H1 (cell line): ENCODE data around the gene SPTBN1. TPM values are rescaled to one million over a fixed set of nuclear protein-coding genes. Genes with fewer than 3 reads are reported as not detected.

Experiments used
- CTCF ChIA-PET: fragments of 300-600 bp; sonication (Branson Sonifier 250); formaldehyde crosslinking; loops from one replicate; lab custom pipeline; 2021; ENCODE audit not compliant: partially characterized antibody; lab: Charles Lee
- POLR2A ChIA-PET: fragments of 300-600 bp; sonication (Branson Sonifier 250); formaldehyde crosslinking; loops from one replicate; lab custom pipeline; 2021; ENCODE audit warnings: inconsistent platforms; ENCODE audit not compliant: partially characterized antibody; lab: Charles Lee
- DNase-seq, 2 experiments: peaks; one replicate each; pipeline versions ENCODE4 v3.0.0 to v3.0.0-alpha.2; 2010 to 2022; ENCODE audit warnings: low spot score in 2 of 2, low read depth in 1 of 2, mixed read lengths in 1 of 2
- FAIRE-seq: peaks from 2 replicates; lab custom pipeline; 2011; peaks lifted over from hg19 to GRCh38; lab: Jason Lieb, UNC
- H2AFZ ChIP-seq: 2 replicates; pipeline ENCODE4 v1.8.1; 2012; ENCODE audit warnings: low read length, inconsistent platforms
- H2AK5ac ChIP-seq: 2 replicates; pipeline ENCODE4 v1.6.1; 2013; ENCODE audit warnings: low read depth, low read length
- H2BK120ac ChIP-seq: replicated peaks from 2 replicates; pipeline ENCODE3; 2013; ENCODE audit warnings: low read depth, low read length, inconsistent platforms
- H2BK12ac ChIP-seq: 2 replicates; pipeline ENCODE4 v1.6.1; 2013; ENCODE audit warnings: low read depth, low read length
- H2BK15ac ChIP-seq: 2 replicates; pipeline ENCODE4 v1.6.1; 2013; ENCODE audit warnings: low read length
- H2BK20ac ChIP-seq: 2 replicates; pipeline ENCODE4 v1.6.1; 2013; ENCODE audit warnings: low read length
- H2BK5ac ChIP-seq: 2 replicates; pipeline ENCODE4 v1.6.1; 2013; ENCODE audit warnings: low read depth, low read length
- H3K14ac ChIP-seq: 2 replicates; pipeline ENCODE4 v1.6.1; 2013; ENCODE audit warnings: inconsistent platforms; ENCODE audit not compliant: insufficient read length
- H3K18ac ChIP-seq: 2 replicates; pipeline ENCODE4 v1.6.1; 2013; ENCODE audit warnings: low read length; ENCODE audit errors: extremely low read depth
- H3K23ac ChIP-seq: 2 replicates; pipeline ENCODE4 v1.6.1; 2013; ENCODE audit warnings: inconsistent platforms; ENCODE audit not compliant: insufficient read length
- H3K23me2 ChIP-seq: 2 replicates; pipeline ENCODE4 v1.6.1; 2013; ENCODE audit warnings: low read depth, low read length
- H3K27ac ChIP-seq: 2 replicates; pipeline ENCODE4 v1.6.1; 2011; ENCODE audit warnings: low read depth, low read length, inconsistent platforms
- H3K27me3 ChIP-seq, 4 experiments: replicated peaks in 1 of 4; 1 replicate in 1 of 4; 2 replicates in 3 of 4; pipeline versions ENCODE4 v1.6.1 to v1.8.1; 2011 to 2013; ENCODE audit warnings: low read length in 3 of 4, mild to moderate bottlenecking in 3 of 4, inconsistent platforms in 2 of 4, mixed read lengths in 2 of 4, moderate library complexity in 1 of 4; ENCODE audit not compliant: control insufficient read depth in 3 of 4, insufficient read depth in 3 of 4; ENCODE audit errors: extremely low read depth in 1 of 4
- H3K36me3 ChIP-seq, 4 experiments: 2 replicates each; pipeline versions ENCODE4 v1.6.1 to v1.8.1; 2011 to 2013; ENCODE audit warnings: mild to moderate bottlenecking in 4 of 4, low read length in 3 of 4, moderate library complexity in 2 of 4, control low read depth in 1 of 4, inconsistent platforms in 1 of 4; ENCODE audit not compliant: insufficient read depth in 4 of 4, control insufficient read depth in 2 of 4
- H3K4ac ChIP-seq: replicated peaks from 2 replicates; pipeline ENCODE3; 2013; ENCODE audit warnings: low read length, low read depth, mixed read lengths, inconsistent platforms; ENCODE audit not compliant: insufficient read length
- H3K4me1 ChIP-seq, 4 experiments: replicated peaks in 1 of 4; 1 replicate in 1 of 4; 2 replicates in 3 of 4; pipeline versions ENCODE4 v1.6.1 to v1.8.1; 2011 to 2013; ENCODE audit warnings: low read length in 3 of 4, inconsistent platforms in 2 of 4, mixed read lengths in 1 of 4; ENCODE audit not compliant: insufficient read depth in 4 of 4, control insufficient read depth in 3 of 4
- H3K4me2 ChIP-seq, 2 experiments: 2 replicates each; pipeline versions ENCODE4 v1.6.1 to v1.8.1; 2011 to 2013; ENCODE audit warnings: low read depth in 2 of 2, low read length in 2 of 2, control low read depth in 1 of 2, inconsistent platforms in 1 of 2, mild to moderate bottlenecking in 1 of 2; ENCODE audit not compliant: insufficient read depth in 1 of 2
- H3K4me3 ChIP-seq, 4 experiments: fragments of 200-600, 300-600 bp in 1 of 4; sonication (generic), shearing (Covaris generic), sonication (Bioruptor Twin) in 1 of 4; 2 replicates each; pipeline versions ENCODE4 v1.5.1 to v1.8.1; 2011 to 2016; ENCODE audit warnings: low read length in 4 of 4, low read depth in 3 of 4, control low read depth in 2 of 4, inconsistent platforms in 2 of 4, mild to moderate bottlenecking in 2 of 4, mixed read lengths in 1 of 4, moderate library complexity in 1 of 4; ENCODE audit not compliant: insufficient read depth in 2 of 4; ENCODE audit errors: extremely low read depth in 1 of 4
- H3K56ac ChIP-seq: replicated peaks from 2 replicates; pipeline ENCODE3; 2013; ENCODE audit warnings: low read depth, mild to moderate bottlenecking, mixed read lengths, low read length, inconsistent platforms; ENCODE audit not compliant: insufficient read length
- H3K79me1 ChIP-seq: 2 replicates; pipeline ENCODE4 v1.6.1; 2013; ENCODE audit warnings: low read depth, low read length, control low read depth
- H3K79me2 ChIP-seq, 2 experiments: 2 replicates each; pipeline versions ENCODE4 v1.6.1 to v1.8.1; 2012 to 2013; ENCODE audit warnings: low read length in 2 of 2, mild to moderate bottlenecking in 2 of 2, inconsistent platforms in 1 of 2; ENCODE audit not compliant: insufficient read depth in 2 of 2, control insufficient read depth in 1 of 2
- H3K9ac ChIP-seq, 4 experiments: replicated peaks in 1 of 4; 1 replicate in 1 of 4; 2 replicates in 3 of 4; pipeline versions ENCODE4 v1.6.1 to v1.8.1; 2011 to 2013; ENCODE audit warnings: low read depth in 3 of 4, low read length in 3 of 4, control low read depth in 2 of 4, mild to moderate bottlenecking in 2 of 4, moderate library complexity in 2 of 4, inconsistent platforms in 1 of 4; ENCODE audit errors: extremely low read depth in 1 of 4
- H3K9me3 ChIP-seq, 2 experiments: 2 replicates each; pipeline versions ENCODE4 v1.6.1 to v1.8.1; 2012 to 2013; ENCODE audit warnings: mild to moderate bottlenecking in 2 of 2, moderate library complexity in 2 of 2, control low read depth in 1 of 2, inconsistent platforms in 1 of 2, low read depth in 1 of 2, low read length in 1 of 2, mixed read lengths in 1 of 2; ENCODE audit not compliant: insufficient read depth in 2 of 2
- H4K20me1 ChIP-seq, 2 experiments: replicated peaks in 1 of 2; 2 replicates each; pipeline versions ENCODE3 to v1.8.1; 2011 to 2013; ENCODE audit warnings: inconsistent platforms in 2 of 2, low read length in 2 of 2, mild to moderate bottlenecking in 1 of 2; ENCODE audit not compliant: insufficient read depth in 2 of 2, control insufficient read depth in 1 of 2
- H4K5ac ChIP-seq: 2 replicates; pipeline ENCODE4 v1.6.1; 2013; ENCODE audit warnings: low read length, low read depth, mixed read lengths, inconsistent platforms; ENCODE audit not compliant: insufficient read length
- H4K8ac ChIP-seq: 2 replicates; pipeline ENCODE4 v1.8.0; 2013; ENCODE audit warnings: mild to moderate bottlenecking, moderate library complexity, low read length, inconsistent platforms; ENCODE audit not compliant: insufficient read depth; ENCODE audit errors: extremely low read depth
- H4K91ac ChIP-seq: replicated peaks from 2 replicates; pipeline ENCODE3; 2013; ENCODE audit warnings: low read length, mixed read lengths, inconsistent platforms; ENCODE audit not compliant: insufficient read length
- ATF3 ChIP-seq: IDR thresholded peaks from 2 replicates; pipeline ENCODE4 v1.6.1; 2011; ENCODE audit warnings: low read depth, mild to moderate bottlenecking, low read length; ENCODE audit not compliant: insufficient read depth
- BACH1 ChIP-seq: IDR thresholded peaks from 2 replicates; pipeline ENCODE4 v1.6.1; 2012; ENCODE audit warnings: low read length, improper control_type of control experiment
- CHD2 ChIP-seq: IDR thresholded peaks from 2 replicates; pipeline ENCODE4 v1.6.1; 2012; ENCODE audit warnings: low read length, improper control_type of control experiment
- E2F6 ChIP-seq: IDR thresholded peaks from 2 replicates; pipeline ENCODE4 v1.6.1; 2012; ENCODE audit warnings: inconsistent platforms
- FOSL1 ChIP-seq: IDR thresholded peaks from 2 replicates; pipeline ENCODE4 v1.6.1; 2011; ENCODE audit warnings: mild to moderate bottlenecking, low read depth, low read length, moderate library complexity; ENCODE audit not compliant: insufficient read depth
- JUN ChIP-seq: IDR thresholded peaks from 2 replicates; pipeline ENCODE4 v1.6.1; 2011; ENCODE audit warnings: low read depth, mild to moderate bottlenecking, improper control_type of control experiment, low read length
- JUND ChIP-seq: IDR thresholded peaks from 2 replicates; pipeline ENCODE4 v1.6.1; 2011; ENCODE audit warnings: mild to moderate bottlenecking, improper control_type of control experiment, low read length
- PHF8 ChIP-seq: fragments of 200-600 bp; sonication (generic); conservative IDR thresholded peaks from 2 replicates; pipeline ENCODE4 v1.7.1; 2012; ENCODE audit warnings: low read depth, mild to moderate bottlenecking, inconsistent platforms, low read length, moderate library complexity
- SP1 ChIP-seq: IDR thresholded peaks from 2 replicates; pipeline ENCODE4 v1.6.1; 2011; ENCODE audit warnings: low read depth, low read length
- SP2 ChIP-seq: IDR thresholded peaks from 2 replicates; pipeline ENCODE4 v1.6.1; 2012; ENCODE audit warnings: mild to moderate bottlenecking, low read length, inconsistent platforms
- SP4 ChIP-seq: IDR thresholded peaks from 2 replicates; pipeline ENCODE4 v1.6.1; 2012; ENCODE audit warnings: low read length, inconsistent platforms
- TAF1 ChIP-seq: IDR thresholded peaks from 2 replicates; pipeline ENCODE4 v1.6.1; 2011; ENCODE audit warnings: mild to moderate bottlenecking, low read depth, low read length
- USF2 ChIP-seq: IDR thresholded peaks from 2 replicates; pipeline ENCODE4 v1.6.1; 2011; ENCODE audit warnings: low read length, improper control_type of control experiment
- WGBS, 2 experiments: shearing (Covaris generic) in 1 of 2; methylation state at CpG; one replicate each; pipeline versions ENCODE4 v1.1.6 to v1.1.7; 2013 to 2015; ENCODE audit warnings: low lambda C conversion rate in 2 of 2, mixed read lengths in 2 of 2, inconsistent platforms in 1 of 2, low coverage in 1 of 2, missing lambda C conversion rate in 1 of 2; ENCODE audit not compliant: insufficient replicate concordance in 2 of 2, insufficient coverage in 1 of 2, insufficient read length in 1 of 2; ENCODE audit errors: extremely low coverage in 1 of 2, missing lambda C conversion rate in 1 of 2; 5-methylcytosine and 5-hydroxymethylcytosine counted together
- polyA plus RNA-seq, 7 experiments: library from polyadenylated mRNA; depleted of rRNA in 3 of 7; stranded (reverse) in 5 of 7; unstranded in 2 of 7; fragments of >200 nt in 5 of 7; fragments of 200-250 nt in 2 of 7; gene quantifications; 1 replicate in 5 of 7; 2 replicates in 1 of 7; 4 replicates in 1 of 7; pipeline versions ENCODE4 v1.2.1 to v1.2.3, GENCODE V29; 2011 to 2013; ENCODE audit warnings: missing spikeins in 2 of 7, mixed read lengths in 2 of 7
- total RNA-seq: library from RNA; stranded (reverse); fragmentation: NEBNext Ultra II Directional; extraction: Animal tissue kit (Norgen Biotek cat#: 25700); gene quantifications from 2 replicates; pipeline ENCODE4 v1.2.1, GENCODE V29; 2021

Gene SPTBN1
- total and polyA plus RNA-seq, 2 of the 8 experiments (the other 6 are each of a cell fraction or from before 2014, with no cell fraction given) = 31.8 to 180 TPM

GRCh38 chr2:54568876-54569321, 112.8 kb downstream of the SPTBN1 start:
- no peak overlapping the region for H2BK5ac ChIP-seq
- no peak overlapping the region for H3K4me3 ChIP-seq
- no peak overlapping the region for H4K5ac ChIP-seq
- H3K23ac ChIP-seq = no peak overlapping the region
- H3K9ac ChIP-seq = peak overlapping the region in 1 of 4 experiments; percentile 49; a peak in 1 of 7 replicates
- no peak overlapping the region for H3K27ac ChIP-seq
- WGBS, 2 experiments = 62% methylated on average over 5 of the region's 5 CpGs; no CpG with 5 or more reads in 1 of the 2 experiments
- H3K4ac ChIP-seq = no peak overlapping the region
- H2BK120ac ChIP-seq = no peak overlapping the region
- H2AFZ ChIP-seq = no peak overlapping the region
- H2BK12ac ChIP-seq = no peak overlapping the region
- H3K4me1 ChIP-seq = peaks cover 5 to 20% (median 17%) of the 10 kb centered on the region in 4 experiments
- DNase-seq (no peak), FAIRE-seq (no peak)
- no peak overlapping the region for H2BK15ac ChIP-seq
- no peak overlapping the region for H3K14ac ChIP-seq
- peaks cover 0 to 3% (median 0%) of the 10 kb centered on the region in 4 experiments; a peak in 2 of 8 replicates for H3K36me3 ChIP-seq
- no peak overlapping the region for H3K18ac ChIP-seq
- POLR2A ChIA-PET = interaction anchor here (5.5 kb wide), 1 partner anchor 10 kb away, joined by 31 read pairs; no protein-coding TSS in a partner anchor
- peaks cover 20 to 24% of the 10 kb centered on the region in 2 experiments for H4K20me1 ChIP-seq
- H4K91ac ChIP-seq = no peak overlapping the region
- H4K8ac ChIP-seq = no peak overlapping the region
- peaks cover 9% of the 10 kb centered on the region for H3K79me1 ChIP-seq
- CTCF ChIA-PET = no interaction called here
- no peak overlapping the region for H2AK5ac ChIP-seq
- peak overlapping the region in 1 of 2 experiments; percentile 26; a peak in 2 of 4 replicates for H3K4me2 ChIP-seq
- H3K23me2 ChIP-seq = no peaks in the 10 kb centered on the region
- no peaks in the 10 kb centered on the region for H3K9me3 ChIP-seq
- no peaks in the 10 kb centered on the region for H3K27me3 ChIP-seq
- peaks cover 17 to 100% of the 10 kb centered on the region in 2 experiments for H3K79me2 ChIP-seq
- no peak overlapping the region for H3K56ac ChIP-seq
- H2BK20ac ChIP-seq = no peak overlapping the region
- TF ChIP-seq SP2 = no peak
- no peak for TF ChIP-seq CHD2
- no peak for TF ChIP-seq JUND
- TF ChIP-seq TAF1 = no peak
- TF ChIP-seq SP1 = no peak
- TF ChIP-seq JUN = no peak
- TF ChIP-seq USF2 = no peak
- TF ChIP-seq BACH1 = no peak
- TF ChIP-seq PHF8 = no peak
- no peak for TF ChIP-seq E2F6
- TF ChIP-seq FOSL1 = no peak
- TF ChIP-seq SP4 = no peak
- no peak for TF ChIP-seq ATF3
